HepG2 (cell line): ENCODE data around the gene ANKRD17. TPM values are rescaled to one million over a fixed set of nuclear protein-coding genes. Genes with fewer than 3 reads are reported as not detected.
"Not testable (repeated sequence)": the region's sequence is repeated elsewhere in the genome, so short reads cannot be mapped to it uniquely, and the experiment has no call there.

Source experiments
- ATAC-seq: fragments of 200-7000 bp; cut with Tn5 transposase; 3 replicates; pipeline ENCODE4 v1.9.1; 2020; ENCODE audit warnings: mild to moderate bottlenecking, moderate library complexity
- BruUV-seq: library from RNA; stranded (reverse); fragments of 400-500 nt; replicated peaks from 2 replicates; lab custom pipeline; 2021; lab: Mats Ljungman, UMichigan
- CTCF ChIA-PET: fragments of 300-600 bp; formaldehyde crosslinking; extraction: SDS; loops from one replicate; lab custom pipeline; 2021; ENCODE audit warnings: low total read pairs, inconsistent platforms, low intra/inter-chr PET ratio; lab: Yijun Ruan, JAX
- POLR2A ChIA-PET: fragments of 350-600 bp; sonication (Branson Sonifier 250); formaldehyde crosslinking; loops from one replicate; lab custom pipeline; 2020; ENCODE audit warnings: antibody characterized with exemption, inconsistent platforms; lab: Yijun Ruan, JAX
- DNase-seq: peaks from one replicate; pipeline ENCODE4 v3.0.0-alpha.2; 2015; ENCODE audit warnings: low spot score
- FAIRE-seq: peaks from 3 replicates; lab custom pipeline; 2011; peaks lifted over from hg19 to GRCh38; lab: Jason Lieb, UNC
- H2AFZ ChIP-seq: one replicate; pipeline ENCODE4 v1.6.1; 2011; ENCODE audit warnings: low read length, inconsistent platforms
- H3K27ac ChIP-seq: fragments of 300-600 bp; 3 replicates; pipeline ENCODE4 v1.8.0; 2011; ENCODE audit warnings: mixed run types, mild to moderate bottlenecking, mixed read lengths, low read length, inconsistent platforms; ENCODE audit not compliant: insufficient read depth; ENCODE audit errors: extremely low read length
- H3K27me3 ChIP-seq, 2 experiments: fragments of 200-600 bp in 1 of 2; 2 replicates in 1 of 2; 3 replicates in 1 of 2; pipeline versions ENCODE4 v1.6.0 to v1.8.0; 2011; ENCODE audit warnings: low read length in 2 of 2, mild to moderate bottlenecking in 2 of 2, moderate library complexity in 2 of 2, inconsistent platforms in 1 of 2; ENCODE audit not compliant: insufficient read depth in 2 of 2, control insufficient read depth in 1 of 2
- H3K36me3 ChIP-seq, 2 experiments: fragments of 200-600 bp in 1 of 2; replicated peaks in 1 of 2; 2 replicates in 1 of 2; 3 replicates in 1 of 2; pipeline versions ENCODE4 v1.5.1 to v1.8.0; 2011; ENCODE audit warnings: low read length in 2 of 2, inconsistent platforms in 1 of 2; ENCODE audit not compliant: insufficient read depth in 2 of 2, control insufficient read depth in 1 of 2
- H3K4me1 ChIP-seq: 2 replicates; pipeline ENCODE4 v1.5.1; 2012; ENCODE audit warnings: low read length, inconsistent platforms; ENCODE audit not compliant: insufficient read depth
- H3K4me2 ChIP-seq: 2 replicates; pipeline ENCODE4 v1.6.0; 2011; ENCODE audit warnings: low read depth, low read length, inconsistent platforms
- H3K4me3 ChIP-seq, 3 experiments: fragments of 200-600 bp in 1 of 3; sonication (generic), shearing (Covaris generic) in 1 of 3; replicated peaks in 1 of 3; 2 replicates each; pipeline ENCODE4 v1.5.1; 2011 to 2016; ENCODE audit warnings: low read length in 3 of 3, inconsistent platforms in 2 of 3, low read depth in 2 of 3, mild to moderate bottlenecking in 2 of 3, control low read depth in 1 of 3, mixed read lengths in 1 of 3; ENCODE audit not compliant: insufficient read depth in 1 of 3
- H3K79me2 ChIP-seq: one replicate; pipeline ENCODE4 v1.6.1; 2011; ENCODE audit warnings: low read length, inconsistent platforms; ENCODE audit not compliant: insufficient read depth
- H3K9ac ChIP-seq: 2 replicates; pipeline ENCODE4 v1.6.0; 2011; ENCODE audit warnings: mild to moderate bottlenecking, low read depth, low read length, inconsistent platforms; ENCODE audit not compliant: insufficient read depth
- H3K9me3 ChIP-seq: 2 replicates; pipeline ENCODE4 v1.5.1; 2012; ENCODE audit warnings: mild to moderate bottlenecking, low read length
- H4K20me1 ChIP-seq: 2 replicates; pipeline ENCODE4 v1.6.0; 2011; ENCODE audit warnings: inconsistent platforms, mild to moderate bottlenecking, low read length, moderate library complexity; ENCODE audit not compliant: insufficient read depth
- NAIF1 ChIP-seq: sonication (generic); formaldehyde crosslinking; IDR thresholded peaks from 2 replicates; pipeline ENCODE4 v1.5.0; 2020; ENCODE audit warnings: mild to moderate bottlenecking, missing genetic modification reagents, borderline replicate concordance
- SRF ChIP-seq: IDR thresholded peaks from 2 replicates; pipeline ENCODE4 v1.6.1; 2011; ENCODE audit warnings: mild to moderate bottlenecking, low read depth, low read length, moderate library complexity
- SSRP1 ChIP-seq: IDR thresholded peaks from 2 replicates; pipeline ENCODE4 v1.6.1; 2016; ENCODE audit warnings: control low read depth
- ZFX ChIP-seq: sonication (generic); formaldehyde crosslinking; IDR thresholded peaks from 2 replicates; pipeline ENCODE4 v1.4.0; 2020; ENCODE audit warnings: mild to moderate bottlenecking, low read depth, missing genetic modification reagents, moderate library complexity
- ZFY ChIP-seq: sonication (generic); formaldehyde crosslinking; IDR thresholded peaks from 2 replicates; pipeline ENCODE4 v1.4.0; 2020; ENCODE audit warnings: missing genetic modification reagents
- ZNF687 ChIP-seq: sonication (generic); formaldehyde crosslinking; IDR thresholded peaks from 2 replicates; pipeline ENCODE4 v1.5.1; 2020; ENCODE audit warnings: mild to moderate bottlenecking, missing genetic modification reagents, moderate library complexity
- WGBS: methylation state at CpG from one replicate; pipeline ENCODE4 v1.1.6; 2017; ENCODE audit warnings: low lambda C conversion rate; 5-methylcytosine and 5-hydroxymethylcytosine counted together
- in situ Hi-C: cut with HindIII; loops from 2 replicates; pipeline ENCODE4 v1.10.0; 2017; ENCODE audit warnings: low pct_unique_long_range_greater_than_20kb; ENCODE audit not compliant: extremely low pct_ligation_motif_present
- intact Hi-C: fragments of 100-400 bp; cut with micrococcal nuclease; formaldehyde crosslinking; loops from one replicate; pipeline ENCODE4 v1.10.0; 2022; ENCODE audit not compliant: unreplicated experiment
- polyA plus RNA-seq, 8 experiments: library from polyadenylated mRNA; depleted of rRNA in 3 of 8; stranded (reverse) in 7 of 8; unstranded in 1 of 8; fragments of >200 nt; fragmentation: Illumina TruSeq in 4 of 8; extraction: Trizol in 4 of 8; gene quantifications; 2 replicates each; pipeline versions ENCODE4 v1.2.1 to v1.2.3, GENCODE V29; 2011 to 2016; ENCODE audit warnings: low read depth in 4 of 8, missing spikeins in 1 of 8, mixed read lengths in 1 of 8; ENCODE audit not compliant: insufficient read depth in 1 of 8
- total RNA-seq, 5 experiments: library from RNA; depleted of rRNA; stranded (reverse); fragments of >200 nt; fragmentation: Illumina TruSeq; extraction: Trizol; gene quantifications; 2 replicates each; pipeline ENCODE4 v1.2.3, GENCODE V29; 2016; ENCODE audit warnings: low read depth in 1 of 5

ANKRD17 gene
- total and polyA plus RNA-seq, 2 of the 13 experiments (the other 11 are each of a cell fraction or from before 2014, with no cell fraction given), result 55.7 to 61.1 TPM

GRCh38 chr4:73299548-73300280 is 41.1 kb upstream of the ANKRD17 start:
- FAIRE-seq, result no peak
- Histone ChIP-seq H2AFZ (no peak overlapping the region), H3K27ac (no peak overlapping the region), H3K4me2 (peak overlapping the region; percentile 31; the same call in 1 of the 2 replicates), H3K4me3 (no peak overlapping the region), H3K27me3 (no peaks in the 10 kb centered on the region; a peak in 1 of 5 replicates), H3K9ac (no peak overlapping the region), H3K9me3 (no peaks in the 10 kb centered on the region), H3K79me2 (no peaks in the 10 kb centered on the region), H4K20me1 (no peaks in the 10 kb centered on the region), H3K4me1 (peaks cover 6% of the 10 kb centered on the region; the same call in 1 of the 2 replicates), H3K36me3 (no peaks in the 10 kb centered on the region)
- BruUV-seq, result no TSS peak
- in situ Hi-C loops, result loop anchor here (25.0 kb wide), 1 partner anchor 838 kb away; no protein-coding TSS in a partner anchor
- intact Hi-C loops, result no loop called here
- POLR2A ChIA-PET, result interaction anchor here (0.7 kb wide), 1 partner anchor 41 kb away, joined by 6 read pairs; the partner anchor contains the start of gene ANKRD17
- peak; percentile 15; the same call in 1 of the 2 replicates for TF ChIP-seq ZFY (CRISPR knock-in tag)
- TF ChIP-seq SRF, result no peak
- peak; percentile 55; the same call in 1 of the 2 replicates for TF ChIP-seq ZFX (CRISPR knock-in tag)
- TF ChIP-seq SSRP1, result no peak
- no peak for TF ChIP-seq NAIF1
- TF ChIP-seq ZNF687 (CRISPR knock-in tag), result peak; percentile 31; the same call in 1 of the 2 replicates
- WGBS, result 46% methylated on average over 15 of the region's 25 CpGs
- CTCF ChIA-PET, result no interaction called here
- ATAC-seq, result peak; percentile 88
- no peak for DNase-seq

- H3K79me2 ChIP-seq, in situ Hi-C loops, ATAC-seq, H3K36me3 ChIP-seq, H3K4me1 ChIP-seq, intact Hi-C loops, FAIRE-seq, H4K20me1 ChIP-seq, H2AFZ ChIP-seq, DNase-seq, POLR2A ChIA-PET, BruUV-seq, H3K27ac ChIP-seq, H3K27me3 ChIP-seq, H3K9ac ChIP-seq, H3K4me2 ChIP-seq, H3K4me3 ChIP-seq, CTCF ChIA-PET: not testable (repeated sequence)
- peaks cover 10% of the 10 kb centered on the region for H3K9me3 ChIP-seq
- WGBS, result 64% methylated on average over 7 of the region's 9 CpGs
Observed at GRCh38 chr4:73292661-73293060, 34.1 kb upstream of the ANKRD17 start.
